CD8-positive, alpha-beta memory T cell (primary cell): Measurements from ENCODE around the gene SERINC3. TPM values are rescaled to one million over a fixed set of nuclear protein-coding genes. Genes with fewer than 3 reads are reported as not detected.

Experiments
- CTCF ChIA-PET: fragments of 350-600 bp; sonication (Branson Sonifier 250); formaldehyde crosslinking; loops from one replicate; lab custom pipeline; 2021; ENCODE audit warnings: antibody characterized with exemption; lab: Charles Lee
- POLR2A ChIA-PET: fragments of 350-600 bp; sonication (Branson Sonifier 250); formaldehyde crosslinking; loops from one replicate; lab custom pipeline; 2021; ENCODE audit warnings: antibody characterized with exemption; lab: Charles Lee
- DNase-seq, 5 donors: peaks; one replicate each; pipeline versions ENCODE4 v3.0.0 to v3.0.0-alpha.2; 2020 to 2022; ENCODE audit warnings: mixed read lengths in 1 of 5
- H3K27ac ChIP-seq: one replicate; pipeline ENCODE4 v1.7.0; 2013; ENCODE audit warnings: low read depth, mild to moderate bottlenecking, low read length, moderate library complexity
- H3K27me3 ChIP-seq: 2 replicates; pipeline ENCODE4 v1.7.0; 2013; ENCODE audit warnings: low read length, mild to moderate bottlenecking; ENCODE audit not compliant: insufficient read depth, poor library complexity, severe bottlenecking
- H3K36me3 ChIP-seq: 2 replicates; pipeline ENCODE4 v1.7.0; 2013; ENCODE audit warnings: mild to moderate bottlenecking, low read length, moderate library complexity; ENCODE audit not compliant: insufficient read depth
- H3K4me1 ChIP-seq: 2 replicates; pipeline ENCODE4 v1.7.0; 2013; ENCODE audit warnings: mild to moderate bottlenecking, low read length, moderate library complexity; ENCODE audit not compliant: insufficient read depth
- H3K4me3 ChIP-seq: 2 replicates; pipeline ENCODE4 v1.7.0; 2013; ENCODE audit warnings: mild to moderate bottlenecking, low read length
- H3K9me3 ChIP-seq: 2 replicates; pipeline ENCODE4 v1.7.0; 2013; ENCODE audit warnings: mild to moderate bottlenecking, low read length
- H3K27ac Mint-ChIP-seq, 8 donors: one replicate each; pipeline ENCODE4 v1.8.0; 2020 to 2021; ENCODE audit warnings: mixed read lengths in 8 of 8, mild to moderate bottlenecking in 6 of 8, inconsistent platforms in 3 of 8, moderate library complexity in 3 of 8
- H3K27me3 Mint-ChIP-seq, 2 donors: one replicate each; pipeline ENCODE4 v1.8.0; 2020 to 2021; ENCODE audit warnings: mixed read lengths in 2 of 2, mild to moderate bottlenecking in 1 of 2, moderate library complexity in 1 of 2
- H3K36me3 Mint-ChIP-seq, 3 donors: one replicate each; pipeline ENCODE4 v1.8.0; 2020 to 2021; ENCODE audit warnings: mixed read lengths in 3 of 3, inconsistent platforms in 1 of 3, mild to moderate bottlenecking in 1 of 3
- H3K4me1 Mint-ChIP-seq, 3 donors: one replicate each; pipeline ENCODE4 v1.8.0; 2020 to 2021; ENCODE audit warnings: mixed read lengths in 3 of 3, inconsistent platforms in 1 of 3, mild to moderate bottlenecking in 1 of 3
- H3K4me3 Mint-ChIP-seq, 7 donors: one replicate each; pipeline ENCODE4 v1.8.0; 2020 to 2021; ENCODE audit warnings: mixed read lengths in 7 of 7, mild to moderate bottlenecking in 6 of 7, moderate library complexity in 4 of 7, inconsistent platforms in 2 of 7
- H3K9me3 Mint-ChIP-seq, 5 donors: one replicate each; pipeline ENCODE4 v1.8.0; 2020 to 2022; ENCODE audit warnings: mixed read lengths in 5 of 5, mild to moderate bottlenecking in 3 of 5, moderate library complexity in 2 of 5, inconsistent platforms in 1 of 5
- polyA plus RNA-seq: library from polyadenylated mRNA; unstranded; fragments of 300-500 nt; fragmentation: Illumina TruSeq; gene quantifications from one replicate; pipeline ENCODE4 v1.2.3, GENCODE V29; 2021
- total RNA-seq, 2 experiments: library from RNA; stranded (reverse); gene quantifications; one replicate each; pipeline ENCODE4 v1.2.3, GENCODE V29; 2021

SERINC3 gene
- total and polyA plus RNA-seq, 3 experiments from 2014 or later: 59.9 to 204 (median 61.6) TPM

- Mint-ChIP-seq H3K36me3 (no peaks in the 10 kb centered on the region), H3K27ac (no peak overlapping the region), H3K4me3 (no peak overlapping the region), H3K9me3 (no peaks in the 10 kb centered on the region), H3K4me1 (no peaks in the 10 kb centered on the region), H3K27me3 (peaks cover 1 to 8% of the 10 kb centered on the region in 2 donors)
- no peaks in the 10 kb centered on the region for H3K36me3 ChIP-seq
- no peak for DNase-seq
- H3K4me3 ChIP-seq: no peak overlapping the region
- H3K27me3 ChIP-seq: no peaks in the 10 kb centered on the region
- CTCF ChIA-PET: interaction anchor here (0.7 kb wide), 1 partner anchor 87 kb away, joined by 3 read pairs; no protein-coding TSS in a partner anchor
- no peaks in the 10 kb centered on the region for H3K4me1 ChIP-seq
- no peaks in the 10 kb centered on the region for H3K9me3 ChIP-seq
- POLR2A ChIA-PET: no interaction called here
- no peak overlapping the region for H3K27ac ChIP-seq
Observed at GRCh38 chr20:44543358-44543757, 21.5 kb upstream of the SERINC3 start.

- CTCF ChIA-PET: interaction anchor here (0.7 to 1.0 kb wide), 2 partner anchors 17 to 88 kb away, joined by 3 read pairs; no protein-coding TSS in a partner anchor
- no peaks in the 10 kb centered on the region for H3K36me3 Mint-ChIP-seq
- no peaks in the 10 kb centered on the region for H3K27me3 ChIP-seq
Observed at GRCh38 chr20:44542890-44543289, 21.0 kb upstream of the SERINC3 start.

GRCh38 chr20:44541992-44542391 lies 20.1 kb upstream of the SERINC3 start:
- H3K4me3 Mint-ChIP-seq: no peak overlapping the region
- no peaks in the 10 kb centered on the region for H3K36me3 Mint-ChIP-seq
- H3K27ac ChIP-seq: no peak overlapping the region
- ChIA-PET POLR2A (no interaction called here), CTCF (interaction anchor here (1.0 to 1.1 kb wide), 2 partner anchors 18 kb away, joined by 3 read pairs; no protein-coding TSS in a partner anchor)
- H3K9me3 Mint-ChIP-seq: no peaks in the 10 kb centered on the region
- H3K27ac Mint-ChIP-seq: no peak overlapping the region
- no peak overlapping the region for H3K4me3 ChIP-seq
- no peaks in the 10 kb centered on the region for H3K4me1 Mint-ChIP-seq
- DNase-seq: no peak
- H3K27me3 Mint-ChIP-seq: peaks cover 1 to 2% of the 10 kb centered on the region in 2 donors
- H3K4me1 ChIP-seq: no peaks in the 10 kb centered on the region
- no peaks in the 10 kb centered on the region for H3K9me3 ChIP-seq
- H3K27me3 ChIP-seq: no peaks in the 10 kb centered on the region
- H3K36me3 ChIP-seq: no peaks in the 10 kb centered on the region

More at GRCh38 chr20:44542890-44543289, 21.0 kb upstream of the SERINC3 start:
- H3K9me3 Mint-ChIP-seq: no peaks in the 10 kb centered on the region
- Histone ChIP-seq H3K4me3 (no peak overlapping the region), H3K27ac (no peak overlapping the region), H3K36me3 (no peaks in the 10 kb centered on the region), H3K9me3 (no peaks in the 10 kb centered on the region), H3K4me1 (no peaks in the 10 kb centered on the region)
- POLR2A ChIA-PET: no interaction called here
- peaks cover 1 to 8% of the 10 kb centered on the region in 2 donors for H3K27me3 Mint-ChIP-seq
- H3K4me3 Mint-ChIP-seq: no peak overlapping the region
- no peak overlapping the region for H3K27ac Mint-ChIP-seq
- DNase-seq: no peak
- no peaks in the 10 kb centered on the region for H3K4me1 Mint-ChIP-seq

- no peak for DNase-seq
- Mint-ChIP-seq H3K4me1 (no peaks in the 10 kb centered on the region), H3K27ac (peak overlapping the region in 1 of 8 donors; percentile 82), H3K27me3 (peaks cover 0 to 1% of the 10 kb centered on the region in 2 donors), H3K36me3 (no peaks in the 10 kb centered on the region), H3K9me3 (no peaks in the 10 kb centered on the region), H3K4me3 (no peak overlapping the region)
- H3K27me3 ChIP-seq: no peaks in the 10 kb centered on the region
- no peaks in the 10 kb centered on the region for H3K4me1 ChIP-seq
- H3K36me3 ChIP-seq: no peaks in the 10 kb centered on the region
- no peak overlapping the region for H3K4me3 ChIP-seq
- CTCF ChIA-PET: interaction anchor here (1.1 kb wide), 1 partner anchor 17 kb away, joined by 3 read pairs; no protein-coding TSS in a partner anchor
- POLR2A ChIA-PET: no interaction called here
- no peaks in the 10 kb centered on the region for H3K9me3 ChIP-seq
- no peak overlapping the region for H3K27ac ChIP-seq
Observed at GRCh38 chr20:44540834-44541233, 19.0 kb upstream of the SERINC3 start.

GRCh38 chr20:44537993-44538392 lies 16.1 kb upstream of the SERINC3 start:
- Histone ChIP-seq H3K36me3 (no peaks in the 10 kb centered on the region), H3K4me1 (peaks cover 9% of the 10 kb centered on the region), H3K27me3 (no peaks in the 10 kb centered on the region), H3K4me3 (no peak overlapping the region), H3K9me3 (no peaks in the 10 kb centered on the region), H3K27ac (no peak overlapping the region)
- no peak overlapping the region for H3K4me3 Mint-ChIP-seq
- H3K36me3 Mint-ChIP-seq: no peaks in the 10 kb centered on the region
- no peak for DNase-seq
- no peaks in the 10 kb centered on the region for H3K9me3 Mint-ChIP-seq
- no peak overlapping the region for H3K27ac Mint-ChIP-seq
- H3K4me1 Mint-ChIP-seq: no peaks in the 10 kb centered on the region
- peaks cover 0 to 5% of the 10 kb centered on the region in 2 donors for H3K27me3 Mint-ChIP-seq
- ChIA-PET POLR2A (no interaction called here), CTCF (no interaction called here)

GRCh38 chr20:44536175-44536574 lies 14.3 kb upstream of the SERINC3 start:
- ChIA-PET POLR2A (no interaction called here), CTCF (no interaction called here)
- Histone ChIP-seq H3K27ac (no peak overlapping the region), H3K4me3 (no peak overlapping the region), H3K27me3 (no peaks in the 10 kb centered on the region), H3K36me3 (no peaks in the 10 kb centered on the region), H3K9me3 (no peaks in the 10 kb centered on the region), H3K4me1 (peaks cover 23% of the 10 kb centered on the region)
- Mint-ChIP-seq H3K27me3 (peaks cover 0 to 5% of the 10 kb centered on the region in 2 donors), H3K27ac (peak overlapping the region in 1 of 8 donors; percentile 7), H3K9me3 (no peaks in the 10 kb centered on the region), H3K36me3 (no peaks in the 10 kb centered on the region), H3K4me3 (peak overlapping the region in 1 of 7 donors; percentile 63), H3K4me1 (peaks cover 3 to 6% (median 4%) of the 10 kb centered on the region in 3 donors)
- DNase-seq: no peak

- no peak overlapping the region for H3K27ac ChIP-seq
- Mint-ChIP-seq H3K27ac (no peak overlapping the region), H3K4me1 (peaks cover 3 to 9% (median 4%) of the 10 kb centered on the region in 3 donors), H3K36me3 (no peaks in the 10 kb centered on the region), H3K4me3 (no peak overlapping the region), H3K9me3 (no peaks in the 10 kb centered on the region), H3K27me3 (peaks cover 0 to 11% of the 10 kb centered on the region in 2 donors)
- H3K36me3 ChIP-seq: no peaks in the 10 kb centered on the region
- POLR2A ChIA-PET: interaction anchor here (0.7 kb wide), 1 partner anchor 40 kb away, joined by 3 read pairs; no protein-coding TSS in a partner anchor
- CTCF ChIA-PET: no interaction called here
- no peaks in the 10 kb centered on the region for H3K27me3 ChIP-seq
- no peak overlapping the region for H3K4me3 ChIP-seq
- no peak for DNase-seq
- no peaks in the 10 kb centered on the region for H3K9me3 ChIP-seq
- H3K4me1 ChIP-seq: peaks cover 24% of the 10 kb centered on the region
Observed at GRCh38 chr20:44533928-44534327, 12.1 kb upstream of the SERINC3 start.

- no peaks in the 10 kb centered on the region for H3K36me3 Mint-ChIP-seq
- POLR2A ChIA-PET: no interaction called here
- no peak overlapping the region for H3K27ac Mint-ChIP-seq
- Histone ChIP-seq H3K9me3 (no peaks in the 10 kb centered on the region), H3K4me3 (no peak overlapping the region), H3K27me3 (no peaks in the 10 kb centered on the region), H3K27ac (no peak overlapping the region), H3K36me3 (no peaks in the 10 kb centered on the region), H3K4me1 (peaks cover 24% of the 10 kb centered on the region)
- H3K4me3 Mint-ChIP-seq: no peak overlapping the region
- H3K27me3 Mint-ChIP-seq: peaks cover 0 to 12% of the 10 kb centered on the region in 2 donors
- no peaks in the 10 kb centered on the region for H3K9me3 Mint-ChIP-seq
- peak in 2 of 5 donors; percentile 36 to 60 for DNase-seq
- CTCF ChIA-PET: no interaction called here
- peaks cover 3 to 9% (median 4%) of the 10 kb centered on the region in 3 donors for H3K4me1 Mint-ChIP-seq
Observed at GRCh38 chr20:44532981-44533331, 11.1 kb upstream of the SERINC3 start.
